Glutamatergic neuron (in vitro differentiated cells): ENCODE results near the gene FAM111B. TPM values are rescaled to one million over a fixed set of nuclear protein-coding genes. Genes with fewer than 3 reads are reported as not detected.

Experiments used
- DNase-seq: peaks from one replicate; pipeline ENCODE4 v3.0.0; 2022
- H3K27ac Mint-ChIP-seq: one replicate; pipeline ENCODE4 v1.8.0; 2020; ENCODE audit warnings: mild to moderate bottlenecking, mixed read lengths, inconsistent platforms; ENCODE audit not compliant: unreplicated experiment
- H3K27me3 Mint-ChIP-seq: one replicate; pipeline ENCODE4 v1.8.0; 2020; ENCODE audit warnings: mild to moderate bottlenecking, moderate library complexity, mixed read lengths, inconsistent platforms; ENCODE audit not compliant: unreplicated experiment
- H3K36me3 Mint-ChIP-seq: one replicate; pipeline ENCODE4 v1.8.0; 2020; ENCODE audit warnings: mild to moderate bottlenecking, mixed read lengths, inconsistent platforms; ENCODE audit not compliant: unreplicated experiment
- H3K4me1 Mint-ChIP-seq: one replicate; pipeline ENCODE4 v1.8.0; 2020; ENCODE audit warnings: mild to moderate bottlenecking, low read depth, mixed read lengths, inconsistent platforms; ENCODE audit not compliant: unreplicated experiment
- H3K4me3 Mint-ChIP-seq: one replicate; pipeline ENCODE4 v1.8.0; 2020; ENCODE audit warnings: mild to moderate bottlenecking, mixed read lengths, inconsistent platforms; ENCODE audit not compliant: unreplicated experiment
- H3K9me3 Mint-ChIP-seq: one replicate; pipeline ENCODE4 v1.8.0; 2020; ENCODE audit warnings: mild to moderate bottlenecking, moderate library complexity, mixed read lengths, inconsistent platforms; ENCODE audit not compliant: unreplicated experiment
- CTCF ChIP-seq: fragments of 200-600 bp; sonication (generic); IDR thresholded peaks from one replicate; pipeline ENCODE4 v1.5.0; 2021; ENCODE audit not compliant: partially characterized antibody, unreplicated experiment
- total RNA-seq: library from RNA; stranded (reverse); fragmentation: NEBNext Ultra II Directional; extraction: Animal tissue kit (Norgen Biotek cat#: 25700); gene quantifications from one replicate; pipeline ENCODE4 v1.2.1, GENCODE V29; 2021; ENCODE audit not compliant: unreplicated experiment

FAM111B gene
- total RNA-seq, 1 donor from 2014 or later, result 6.4 TPM

DNA sequence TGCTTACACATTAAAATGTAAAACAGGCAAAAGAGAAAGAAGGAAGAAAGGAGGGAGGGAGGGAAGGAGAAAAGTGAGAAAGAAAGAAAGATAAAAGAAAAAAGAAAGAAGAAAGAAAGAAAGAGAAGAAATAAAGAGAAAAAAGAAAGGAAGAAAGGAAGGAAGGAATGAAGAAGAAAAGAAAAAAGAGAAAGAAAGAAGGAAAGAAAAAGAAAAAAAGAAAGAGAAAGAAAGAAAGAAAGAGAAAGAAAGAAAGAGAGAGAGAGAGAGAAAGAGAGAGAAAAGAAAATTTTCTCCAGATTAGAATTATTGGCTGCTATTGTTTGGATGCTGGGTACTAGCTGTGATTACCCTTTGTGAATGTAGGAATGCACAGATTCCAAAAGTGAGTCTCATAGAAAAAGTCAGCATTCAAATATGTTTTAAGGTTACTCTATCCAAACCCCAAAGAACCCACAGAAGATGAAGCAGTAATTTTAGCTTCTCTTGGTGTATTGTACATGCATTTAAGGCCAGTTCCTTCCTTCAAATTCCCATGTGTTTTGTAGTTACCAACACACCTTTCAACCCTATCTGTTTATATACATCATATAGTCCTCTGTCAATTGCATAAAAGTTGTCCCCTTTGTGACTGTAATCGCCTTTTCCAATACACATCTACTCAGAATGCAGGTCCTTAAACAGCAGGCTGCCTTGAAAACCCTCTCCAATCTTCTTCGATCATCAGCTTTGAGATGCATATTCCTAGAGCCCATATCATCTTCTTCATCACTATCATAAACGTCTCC is 34.8 kb downstream of the FAM111B start:
- no peak for TF ChIP-seq CTCF
- no peak overlapping the region for H3K27ac Mint-ChIP-seq
- no peaks in the 10 kb centered on the region for H3K36me3 Mint-ChIP-seq
- no peaks in the 10 kb centered on the region for H3K9me3 Mint-ChIP-seq
- H3K4me1 Mint-ChIP-seq, result peaks cover 3% of the 10 kb centered on the region
- peak overlapping the region; percentile 95 for H3K4me3 Mint-ChIP-seq
- DNase-seq, result no peak
- peaks cover 11% of the 10 kb centered on the region for H3K27me3 Mint-ChIP-seq

- peaks cover 3% of the 10 kb centered on the region for H3K4me1 Mint-ChIP-seq
- H3K9me3 Mint-ChIP-seq, result no peaks in the 10 kb centered on the region
- DNase-seq, result peak; percentile 63
- H3K27ac Mint-ChIP-seq, result no peak within 1 kb of the TSS
- peaks cover 11% of the 10 kb centered on the region for H3K27me3 Mint-ChIP-seq
- H3K4me3 Mint-ChIP-seq, result peak within 1 kb of the TSS; percentile 95
- H3K36me3 Mint-ChIP-seq, result no peaks in the 10 kb centered on the region
- no peak for TF ChIP-seq CTCF
Observed at GRCh38 chr11:59142530-59143507, 35.8 kb downstream of the FAM111B start, which contains the start of gene FAM111A. Gene FAM111A (plus strand): TSS chr11:59142856. CDS start chr11:59148873, 6,017 bp downstream.

GRCh38 chr11:59144096-59144495 is 37.1 kb downstream of the FAM111B start:
- DNase-seq, result no peak
- Mint-ChIP-seq H3K27me3 (peaks cover 11% of the 10 kb centered on the region), H3K4me3 (peak overlapping the region; percentile 61), H3K9me3 (no peaks in the 10 kb centered on the region), H3K27ac (no peak overlapping the region), H3K36me3 (no peaks in the 10 kb centered on the region), H3K4me1 (peaks cover 3% of the 10 kb centered on the region)
- no peak for TF ChIP-seq CTCF

DNA sequence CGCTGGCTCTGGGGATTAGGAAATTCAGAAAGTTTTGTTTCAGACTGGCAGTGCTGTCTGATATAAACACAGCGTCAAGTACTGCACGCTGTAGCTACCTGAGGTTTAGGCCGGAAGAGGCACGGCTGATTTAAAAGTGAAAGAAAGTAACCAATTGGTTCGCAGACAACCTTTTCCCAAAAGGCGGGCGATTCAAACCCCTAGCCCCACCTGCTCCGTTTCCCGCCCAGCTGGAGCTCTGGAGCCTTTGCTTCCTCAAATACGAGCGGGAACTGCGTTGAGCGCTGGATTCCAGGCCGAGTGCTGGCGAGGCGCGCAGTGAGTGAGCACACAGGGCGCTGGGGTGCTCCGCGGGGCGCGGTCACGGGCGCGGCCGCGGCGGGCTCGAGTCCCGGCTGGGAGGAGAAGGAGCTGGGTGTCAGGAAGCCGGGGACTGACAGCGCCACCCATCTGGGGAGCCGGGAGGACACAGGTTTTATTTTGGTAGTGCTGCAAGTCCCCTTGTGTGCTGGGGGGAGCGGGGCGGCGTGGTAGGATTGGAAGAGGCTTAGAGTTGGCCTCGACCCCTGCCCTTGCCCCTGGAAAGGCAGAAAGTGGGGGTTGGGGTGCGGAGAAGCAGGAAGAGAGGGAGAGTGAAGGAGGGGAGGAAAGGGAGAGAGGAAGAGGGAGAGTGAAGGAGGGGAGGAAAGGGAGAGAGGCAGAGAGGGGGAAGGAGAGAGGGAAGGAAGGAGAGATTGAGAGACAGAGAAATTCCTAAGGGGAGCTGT is 37.7 kb downstream of the FAM111B start:
- no peak overlapping the region for H3K27ac Mint-ChIP-seq
- peak overlapping the region; percentile 76 for H3K4me3 Mint-ChIP-seq
- H3K4me1 Mint-ChIP-seq, result peaks cover 3% of the 10 kb centered on the region
- DNase-seq, result peak; percentile 56
- TF ChIP-seq CTCF, result no peak
- no peaks in the 10 kb centered on the region for H3K36me3 Mint-ChIP-seq
- H3K27me3 Mint-ChIP-seq, result peaks cover 11% of the 10 kb centered on the region
- H3K9me3 Mint-ChIP-seq, result no peaks in the 10 kb centered on the region
